Caki2 (cell line): ENCODE results near the gene CWC27. TPM values are rescaled to one million over a fixed set of nuclear protein-coding genes. Genes with fewer than 3 reads are reported as not detected.
"Not testable (repeated sequence)": the region's sequence is repeated elsewhere in the genome, so short reads cannot be mapped to it uniquely, and the experiment has no call there.

Source experiments
- DNase-seq: peaks from one replicate; pipeline ENCODE4 v3.0.0-alpha.2; 2015; ENCODE audit warnings: low read depth
- in situ Hi-C: cut with HindIII; loops from 2 replicates; pipeline ENCODE4 v1.10.0; 2016; ENCODE audit warnings: low sequenced_read_pairs, low pct_unique_long_range_greater_than_20kb, mixed read lengths
- total RNA-seq: library from RNA; depleted of rRNA; stranded (reverse); fragments of >200 nt; shearing (Covaris generic); gene quantifications from 2 replicates; pipeline ENCODE4 v1.2.3, GENCODE V29; 2014; ENCODE audit warnings: low replicate concordance

The CWC27 gene
- total RNA-seq, 1 experiment from 2014 or later: 15.5 TPM

- in situ Hi-C loops: no loop called here
- DNase-seq: no peak
Observed at GRCh38 chr5:64775291-64775690, 6.6 kb downstream of the CWC27 start.

GRCh38 chr5:64784451-64785025 lies 15.8 kb downstream of the CWC27 start:
- in situ Hi-C loops: no loop called here

GRCh38 chr5:64786372-64786771 lies 17.6 kb downstream of the CWC27 start:
- in situ Hi-C loops: no loop called here
- DNase-seq: no peak

More at GRCh38 chr5:64784451-64785025, 15.8 kb downstream of the CWC27 start:
- DNase-seq: peak; percentile 30

GRCh38 chr5:64788156-64788555 lies 19.4 kb downstream of the CWC27 start:
- in situ Hi-C loops: no loop called here
- no peak for DNase-seq

GRCh38 chr5:64789457-64789856 lies 20.7 kb downstream of the CWC27 start:
- DNase-seq: no peak
- in situ Hi-C loops: no loop called here

- no peak for DNase-seq
- in situ Hi-C loops: no loop called here
Observed at GRCh38 chr5:64790210-64790609, 21.5 kb downstream of the CWC27 start.

- no peak for DNase-seq
- in situ Hi-C loops: no loop called here
Observed at GRCh38 chr5:64792469-64792868, 23.7 kb downstream of the CWC27 start.

- no peak for DNase-seq
- in situ Hi-C loops: no loop called here
Observed at GRCh38 chr5:64794053-64794770, 25.5 kb downstream of the CWC27 start.

GRCh38 chr5:64796301-64796700 lies 27.6 kb downstream of the CWC27 start:
- in situ Hi-C loops: no loop called here
- DNase-seq: no peak

GRCh38 chr5:64800926-64801325 lies 32.2 kb downstream of the CWC27 start:
- in situ Hi-C loops: no loop called here
- DNase-seq: no peak

GRCh38 chr5:64806537-64806936 lies 37.8 kb downstream of the CWC27 start:
- DNase-seq: no peak
- in situ Hi-C loops: no loop called here

- in situ Hi-C loops: no loop called here
- peak; percentile 50 for DNase-seq
Observed at GRCh38 chr5:64807520-64807919, 38.8 kb downstream of the CWC27 start.

GRCh38 chr5:64811050-64811640 lies 42.4 kb downstream of the CWC27 start:
- peak; percentile 18 for DNase-seq
- in situ Hi-C loops: no loop called here

GRCh38 chr5:64814073-64814472 lies 45.3 kb downstream of the CWC27 start:
- DNase-seq: no peak
- in situ Hi-C loops: no loop called here

- in situ Hi-C loops: no loop called here
- no peak for DNase-seq
Observed at GRCh38 chr5:64818245-64818644, 49.5 kb downstream of the CWC27 start.

GRCh38 chr5:64819345-64819744 lies 50.6 kb downstream of the CWC27 start:
- DNase-seq, in situ Hi-C loops: not testable (repeated sequence)

GRCh38 chr5:64822320-64822719 lies 53.6 kb downstream of the CWC27 start:
- no peak for DNase-seq
- in situ Hi-C loops: no loop called here

GRCh38 chr5:64826541-64826940 lies 57.8 kb downstream of the CWC27 start:
- no peak for DNase-seq
- in situ Hi-C loops: no loop called here

- in situ Hi-C loops: no loop called here
- no peak for DNase-seq
Observed at GRCh38 chr5:64827703-64828102, 59.0 kb downstream of the CWC27 start.

- in situ Hi-C loops, DNase-seq: not testable (repeated sequence)
Observed at GRCh38 chr5:64830650-64831049, 61.9 kb downstream of the CWC27 start.
